DMS153 treated with DMSO at 0.1 percent for 48 hours (cell line): ENCODE data around the gene PPP4R4.
"Not testable (repeated sequence)": the region's sequence is repeated elsewhere in the genome, so short reads cannot be mapped to it uniquely, and the experiment has no call there.

ENCODE experiments used
- DNase-seq: peaks from one replicate; lab custom pipeline; 2025; ENCODE audit not compliant: unreplicated experiment; lab: John Stamatoyannopoulos, UW

The PPP4R4 gene

GRCh38 chr14:94177806-94178205 lies 3.7 kb downstream of the PPP4R4 start:
- DNase-seq, result no peak

GRCh38 chr14:94179244-94179643 lies 5.1 kb downstream of the PPP4R4 start:
- no peak for DNase-seq

- peak; percentile 13 for DNase-seq
Measured at GRCh38 chr14:94180655-94181271, 6.6 kb downstream of the PPP4R4 start.

GRCh38 chr14:94181835-94182234 lies 7.7 kb downstream of the PPP4R4 start:
- DNase-seq, result no peak

- DNase-seq, result no peak
Measured at GRCh38 chr14:94192536-94192935, 18.4 kb downstream of the PPP4R4 start.

GRCh38 chr14:94193776-94194175 lies 19.7 kb downstream of the PPP4R4 start:
- no peak for DNase-seq

GRCh38 chr14:94196057-94196456 lies 21.9 kb downstream of the PPP4R4 start:
- no peak for DNase-seq

GRCh38 chr14:94203473-94204210 lies 29.5 kb downstream of the PPP4R4 start:
- no peak for DNase-seq

GRCh38 chr14:94213021-94213420 lies 38.9 kb downstream of the PPP4R4 start:
- no peak for DNase-seq

GRCh38 chr14:94213741-94214140 lies 39.6 kb downstream of the PPP4R4 start:
- DNase-seq, result no peak

- no peak for DNase-seq
Measured at GRCh38 chr14:94217116-94217515, 43.0 kb downstream of the PPP4R4 start.

- DNase-seq, result not testable (repeated sequence)
Measured at GRCh38 chr14:94218198-94218886, 44.2 kb downstream of the PPP4R4 start.

- no peak for DNase-seq
Measured at GRCh38 chr14:94224040-94224439, 49.9 kb downstream of the PPP4R4 start.

- DNase-seq, result no peak
Measured at GRCh38 chr14:94225460-94226378, 51.6 kb downstream of the PPP4R4 start.

- DNase-seq, result no peak
Measured at GRCh38 chr14:94227029-94227428, 52.9 kb downstream of the PPP4R4 start.

GRCh38 chr14:94237046-94237445 lies 62.9 kb downstream of the PPP4R4 start:
- DNase-seq, result no peak

- no peak for DNase-seq
Measured at GRCh38 chr14:94237983-94238382, 63.9 kb downstream of the PPP4R4 start.

- DNase-seq, result no peak
Measured at GRCh38 chr14:94239406-94239805, 65.3 kb downstream of the PPP4R4 start.

- DNase-seq, result no peak
Measured at GRCh38 chr14:94244182-94244581, 70.1 kb downstream of the PPP4R4 start.

GRCh38 chr14:94264195-94264594 lies 90.1 kb downstream of the PPP4R4 start:
- not testable (repeated sequence) for DNase-seq

- DNase-seq, result no peak
Measured at GRCh38 chr14:94267352-94267751, 93.2 kb downstream of the PPP4R4 start.
